NCI-H1694 (cell line): ENCODE data around the gene RBM19.
A peak's percentile ranks its signal among the peaks of the same experiment; 100 is the strongest.

Experiments used
- DNase-seq: peaks from one replicate; lab custom pipeline; 2025; lab: John Stamatoyannopoulos, UW

The RBM19 gene

DNA sequence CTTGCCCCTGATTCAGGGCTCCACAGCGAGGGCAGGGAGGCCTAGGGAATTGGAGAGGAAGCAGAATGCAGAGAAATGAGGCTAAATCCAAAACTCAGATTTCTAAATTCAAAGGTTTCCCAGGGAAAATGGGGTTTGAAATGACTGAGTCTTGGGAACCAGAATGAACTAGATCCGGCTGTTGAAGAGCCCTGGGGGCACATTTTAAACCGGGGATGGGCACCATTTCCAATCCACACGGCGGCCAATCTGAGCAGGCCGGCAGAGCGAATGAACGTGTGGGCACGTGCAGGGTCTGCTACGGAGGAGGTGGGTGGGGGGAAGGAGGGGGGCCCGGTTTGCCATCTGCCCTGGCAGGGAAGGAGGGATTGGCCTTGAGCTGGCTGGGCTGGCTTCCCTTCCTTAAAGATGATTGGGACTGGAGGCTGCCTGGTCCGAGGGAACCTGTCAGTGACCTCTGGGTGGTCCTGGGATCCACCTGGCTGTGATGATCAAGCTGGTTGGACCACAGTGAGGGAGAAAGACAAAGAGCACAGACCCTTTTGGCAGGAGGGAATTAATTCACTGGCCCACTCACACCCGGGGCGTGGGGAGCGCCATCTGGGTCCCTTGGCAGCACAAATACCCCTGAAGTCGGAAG lies 161.0 kb downstream of the RBM19 start:
- no peak for DNase-seq

- DNase-seq: no peak
These were observed 162.4 kb downstream of the RBM19 start for GRCh38 chr12:113803759-113804140.

GRCh38 chr12:113802966-113803758 lies 163.0 kb downstream of the RBM19 start:
- DNase-seq: no peak

DNA sequence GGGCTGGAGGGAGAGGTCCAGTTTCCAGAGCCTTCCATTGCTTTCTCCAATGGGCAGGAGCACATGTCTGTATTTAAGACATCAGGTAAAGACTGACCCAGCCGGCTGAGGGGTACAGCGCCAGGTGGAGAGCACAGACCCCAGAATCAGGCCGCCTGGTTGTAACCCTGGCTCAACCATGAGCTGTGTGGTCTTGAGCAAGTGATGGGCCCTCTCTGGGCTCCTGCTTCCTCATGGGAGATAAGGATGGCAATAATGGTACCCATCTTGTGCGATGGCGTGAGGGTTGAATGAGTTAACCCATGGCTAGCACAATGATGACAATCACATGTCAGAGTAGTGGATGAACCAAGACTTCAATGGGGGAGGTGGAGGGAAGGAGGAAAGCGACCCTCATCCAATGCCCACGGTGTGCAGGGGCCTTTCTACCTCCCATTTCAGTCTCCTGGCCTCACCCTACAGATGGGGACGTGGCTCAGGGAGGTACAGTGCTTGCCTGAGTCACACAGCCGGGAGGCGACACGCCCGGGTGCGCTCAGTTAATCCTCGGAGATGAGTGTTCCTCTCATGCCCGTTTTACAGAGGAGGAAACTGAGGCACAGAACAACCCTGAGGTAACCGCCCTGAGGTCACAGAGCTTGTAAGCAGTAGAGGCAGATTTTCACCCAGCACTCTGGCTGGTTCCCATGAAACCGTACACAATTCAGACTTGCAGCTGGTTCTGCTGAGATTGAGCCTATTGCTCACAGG lies 163.9 kb downstream of the RBM19 start:
- DNase-seq: no peak

DNA sequence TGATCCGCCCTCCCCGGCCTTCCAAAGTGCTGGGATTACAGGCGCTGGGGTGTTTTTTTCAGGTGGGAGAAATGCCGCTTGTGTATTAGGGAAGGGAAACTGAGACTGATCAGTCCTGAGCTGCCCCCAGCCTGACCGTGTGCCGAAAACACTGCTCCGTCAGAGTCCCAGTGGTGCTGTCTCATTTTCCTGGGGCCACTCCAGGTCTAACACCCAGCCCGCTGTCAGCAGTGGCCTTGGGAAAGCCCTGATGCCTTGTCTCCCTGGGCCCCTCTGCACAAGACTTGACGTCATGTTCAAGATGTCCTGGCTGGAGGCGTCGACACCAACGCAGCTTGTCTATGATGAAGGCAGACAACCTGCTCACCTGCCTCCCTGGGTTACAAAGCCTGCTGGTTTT lies 165.9 kb downstream of the RBM19 start:
- DNase-seq: no peak

- no peak for DNase-seq
These were observed 167.6 kb downstream of the RBM19 start for GRCh38 chr12:113798552-113798951.

GRCh38 chr12:113797535-113797868 lies 168.6 kb downstream of the RBM19 start:
- no peak for DNase-seq

GRCh38 chr12:113796852-113797534 lies 169.1 kb downstream of the RBM19 start:
- DNase-seq: no peak

DNA sequence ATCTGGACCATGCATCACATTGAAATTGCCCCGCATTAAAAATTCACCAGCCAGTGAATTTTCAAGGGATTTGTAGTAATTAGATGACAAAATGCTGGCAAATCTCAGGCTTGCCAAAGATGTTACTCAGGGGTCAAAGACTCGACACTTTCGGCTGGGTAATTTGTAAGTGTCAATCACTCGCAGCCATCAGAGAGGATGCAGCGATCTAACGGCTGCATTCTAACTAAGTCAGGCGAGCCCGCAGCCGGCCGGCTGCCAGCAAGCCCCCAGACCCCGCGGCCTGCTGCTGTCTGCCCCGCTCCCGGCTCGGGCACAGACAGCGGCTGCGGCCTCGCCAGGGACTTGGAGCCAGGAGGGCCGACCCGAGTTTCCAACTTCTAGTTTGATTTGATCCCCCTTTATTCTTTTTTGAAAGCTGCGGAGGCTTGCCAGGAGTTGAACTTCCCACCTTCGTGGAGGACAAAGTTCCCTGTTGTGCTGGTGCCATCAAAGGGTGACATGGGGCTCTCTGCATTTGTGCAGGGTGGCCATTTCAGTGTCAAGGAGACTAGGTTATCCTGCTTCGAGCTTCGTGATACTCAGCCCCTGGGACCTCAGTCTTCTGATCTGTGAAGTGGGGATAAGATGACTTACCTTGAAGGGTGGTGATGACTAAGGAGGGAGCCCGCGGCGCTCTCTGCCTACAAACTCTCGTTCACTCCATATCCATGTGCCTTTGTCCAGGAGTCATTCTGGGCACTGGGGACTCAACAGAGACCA lies 169.9 kb downstream of the RBM19 start:
- peak; percentile 14 for DNase-seq

GRCh38 chr12:113795445-113795844 lies 170.7 kb downstream of the RBM19 start:
- DNase-seq: no peak

GRCh38 chr12:113794774-113795173 lies 171.4 kb downstream of the RBM19 start:
- DNase-seq: no peak

GRCh38 chr12:113793250-113793649 lies 172.9 kb downstream of the RBM19 start:
- no peak for DNase-seq

- DNase-seq: no peak
These were observed 173.7 kb downstream of the RBM19 start for GRCh38 chr12:113792450-113792849.

DNA sequence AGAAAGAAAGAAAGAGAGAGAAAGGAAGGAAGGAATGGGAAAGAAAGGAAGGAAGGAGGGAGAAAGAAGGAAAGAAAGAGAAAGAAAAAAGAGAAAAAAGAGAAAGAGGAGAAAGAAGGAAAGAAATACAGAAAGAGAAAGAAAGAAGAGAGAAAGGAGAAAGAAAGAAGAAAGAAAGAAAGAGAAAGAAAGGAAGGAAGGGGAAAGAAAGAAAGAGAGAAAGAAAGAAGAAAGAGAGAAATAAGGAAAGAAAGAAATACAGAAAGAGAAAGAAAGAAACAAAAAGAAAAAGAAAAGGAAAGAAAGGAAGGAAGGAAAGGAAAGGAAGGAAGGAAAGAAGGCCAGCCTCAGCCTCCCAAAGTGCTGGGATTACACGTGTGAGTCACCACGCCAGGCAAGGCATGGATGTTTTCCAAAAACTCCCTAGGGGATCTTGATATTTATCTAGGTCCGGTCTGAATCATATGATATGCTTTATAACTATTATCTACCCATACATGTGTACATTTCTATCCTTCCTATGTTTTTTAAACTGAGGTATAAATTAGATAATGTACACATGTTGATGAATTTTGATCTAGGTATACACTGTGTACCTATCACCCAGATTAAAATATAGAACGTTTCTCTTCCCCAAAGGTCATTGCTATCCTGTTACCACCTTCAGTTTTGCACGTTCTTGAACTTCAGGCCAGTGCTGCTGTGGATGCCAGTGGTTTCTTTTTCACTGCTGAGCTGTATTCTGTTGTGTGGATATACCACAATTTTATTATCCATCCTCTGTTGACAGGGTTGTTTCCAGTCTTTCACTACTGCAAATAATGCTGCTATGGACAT lies 177.9 kb downstream of the RBM19 start:
- DNase-seq: no peak

DNA sequence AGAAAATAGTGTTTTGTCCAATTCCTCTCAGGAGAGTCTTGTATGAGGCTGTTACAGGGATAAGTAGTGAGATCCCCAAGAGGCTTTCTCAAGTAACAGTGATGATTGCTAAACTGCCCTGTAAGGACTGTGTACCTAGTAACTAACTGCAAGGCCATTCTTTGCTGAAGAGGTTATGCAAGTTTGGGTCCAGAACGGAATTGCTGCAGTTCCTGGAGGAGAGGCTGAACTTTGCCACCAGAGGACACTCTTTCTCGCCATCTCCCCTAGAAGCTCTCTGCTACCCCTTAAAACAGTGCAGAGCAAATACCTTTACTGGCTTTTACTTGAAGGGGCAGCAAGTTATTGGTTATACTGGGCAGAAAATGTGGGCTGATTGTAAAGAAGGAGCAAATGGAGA lies 180.0 kb downstream of the RBM19 start:
- no peak for DNase-seq

GRCh38 chr12:113783811-113784210 lies 182.3 kb downstream of the RBM19 start:
- DNase-seq: no peak

DNA sequence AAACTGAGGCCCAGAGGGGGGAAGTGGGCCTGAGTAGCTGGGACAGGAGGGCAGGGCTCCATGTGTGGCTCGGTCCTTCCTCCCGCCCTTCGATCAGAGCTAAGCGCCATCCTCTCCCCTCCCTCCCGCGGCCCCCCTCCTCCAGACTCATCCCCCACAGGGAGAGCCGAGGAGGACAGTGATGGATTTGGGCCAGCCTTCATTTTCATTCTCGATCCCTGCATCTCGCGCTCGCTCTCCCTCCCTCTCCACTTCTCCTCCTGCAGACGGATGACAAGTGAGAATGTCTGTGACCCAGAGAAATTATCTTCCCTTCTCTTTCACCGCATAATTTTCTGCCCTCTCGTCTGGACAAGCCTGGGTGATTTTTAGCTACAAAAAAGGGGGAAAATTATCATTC lies 183.3 kb downstream of the RBM19 start:
- DNase-seq: no peak

GRCh38 chr12:113781415-113782198 lies 184.5 kb downstream of the RBM19 start:
- DNase-seq: peak; percentile 21

DNA sequence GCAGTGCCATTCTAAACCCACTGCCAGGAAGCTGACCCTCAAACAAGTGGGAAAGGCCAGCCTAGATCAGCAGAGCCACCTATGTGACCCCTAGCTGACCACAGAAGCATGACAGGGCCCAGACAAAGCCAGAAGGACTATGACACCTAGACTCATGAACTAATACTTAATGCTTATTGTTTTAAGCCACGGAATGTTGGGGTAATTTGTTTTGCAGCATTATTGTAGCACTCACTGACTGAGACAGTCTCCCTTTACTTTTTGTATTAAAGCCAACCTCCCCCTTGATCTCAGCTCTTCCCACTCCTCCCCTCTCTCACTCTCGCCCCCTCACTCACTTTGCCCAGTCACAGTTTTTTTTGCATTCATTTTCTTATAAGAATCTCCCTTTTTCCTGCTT lies 186.4 kb downstream of the RBM19 start:
- DNase-seq: no peak
